Renal cortex interstitium (tissue), 11 donors: ENCODE data around the gene SLC36A1. TPM values are rescaled to one million over a fixed set of nuclear protein-coding genes. Genes with fewer than 3 reads are reported as not detected.
"Not testable (repeated sequence)": the region's sequence is repeated elsewhere in the genome, so short reads cannot be mapped to it uniquely, and the experiment has no call there.

ENCODE experiments used
- DNase-seq, 11 donors: peaks; one replicate each; pipeline ENCODE4 v3.0.0-alpha.2; 2013; ENCODE audit warnings: low read depth in 9 of 11, low spot score in 4 of 11; ENCODE audit errors: extremely low read depth in 1 of 11
- polyA plus RNA-seq, 3 donors: library from polyadenylated mRNA; unstranded; fragments of 120-200 nt; gene quantifications; one replicate each; pipeline ENCODE4 v1.2.1, GENCODE V29; 2013; ENCODE audit not compliant: insufficient read length in 3 of 3

The SLC36A1 gene
- polyA plus RNA-seq, 3 donors, result 7.8 to 10.1 (median 9.0) TPM

DNA sequence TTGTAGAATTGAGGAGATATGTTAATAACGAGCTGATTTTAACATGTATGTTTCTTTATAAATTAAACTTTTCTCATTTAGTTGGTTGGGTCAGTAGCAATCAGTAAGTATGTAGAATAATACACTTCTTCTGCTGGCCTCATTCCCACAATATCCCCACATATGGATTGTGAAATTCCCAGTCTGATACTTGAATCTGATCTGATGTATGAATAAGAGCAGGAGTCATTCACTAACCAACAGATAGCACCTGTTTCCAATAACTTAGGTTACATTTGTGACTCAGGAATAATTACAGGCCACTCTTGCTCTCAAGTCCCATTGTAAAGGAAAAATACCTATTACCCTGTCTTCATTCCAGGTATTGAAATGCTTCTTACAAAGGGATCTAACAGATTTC is 23.9 kb downstream of the SLC36A1 start:
- no peak for DNase-seq

DNA sequence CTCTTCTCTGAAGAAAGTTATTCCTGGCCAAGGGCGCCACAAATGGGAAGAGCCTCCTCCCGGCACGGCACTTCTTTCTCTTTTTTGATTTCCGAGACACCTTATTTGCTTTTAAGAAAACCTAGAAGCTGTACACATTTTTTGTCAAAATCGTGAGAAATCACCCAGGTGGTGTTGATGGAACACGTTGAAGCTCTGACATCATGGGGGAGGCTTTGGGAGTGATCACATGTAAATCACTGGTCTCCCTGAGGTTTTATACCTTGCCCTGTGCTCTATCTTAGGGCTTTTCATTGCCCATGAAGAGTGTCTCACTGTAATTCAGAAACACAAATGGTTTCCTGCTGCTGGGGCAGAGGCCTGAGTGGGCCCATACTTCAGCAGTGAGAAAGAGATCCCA is 27.4 kb downstream of the SLC36A1 start:
- no peak for DNase-seq

DNA sequence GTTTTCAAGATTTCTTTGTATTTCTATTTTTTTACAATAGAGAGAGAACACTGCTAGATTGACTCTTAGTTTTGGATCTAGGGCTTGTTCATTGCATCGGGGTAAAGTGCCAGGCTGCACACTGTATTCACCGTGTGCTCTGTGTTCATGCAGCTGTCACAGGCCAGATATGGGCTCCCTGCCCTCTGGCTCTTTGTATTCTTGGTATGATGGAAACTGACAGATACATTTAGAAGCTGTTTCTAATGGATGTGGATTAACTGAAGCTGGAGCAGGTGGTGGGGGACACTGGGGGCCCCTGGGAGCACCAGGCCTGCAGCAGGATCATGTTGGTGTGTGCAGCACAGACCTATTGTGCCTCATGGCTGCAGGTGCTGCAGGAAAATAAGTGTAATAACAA is 28.0 kb downstream of the SLC36A1 start:
- DNase-seq, result no peak

- no peak for DNase-seq
Measured at GRCh38 chr5:151476016-151476415, 28.6 kb downstream of the SLC36A1 start.

GRCh38 chr5:151477101-151477500 is 29.7 kb downstream of the SLC36A1 start:
- no peak for DNase-seq

DNA sequence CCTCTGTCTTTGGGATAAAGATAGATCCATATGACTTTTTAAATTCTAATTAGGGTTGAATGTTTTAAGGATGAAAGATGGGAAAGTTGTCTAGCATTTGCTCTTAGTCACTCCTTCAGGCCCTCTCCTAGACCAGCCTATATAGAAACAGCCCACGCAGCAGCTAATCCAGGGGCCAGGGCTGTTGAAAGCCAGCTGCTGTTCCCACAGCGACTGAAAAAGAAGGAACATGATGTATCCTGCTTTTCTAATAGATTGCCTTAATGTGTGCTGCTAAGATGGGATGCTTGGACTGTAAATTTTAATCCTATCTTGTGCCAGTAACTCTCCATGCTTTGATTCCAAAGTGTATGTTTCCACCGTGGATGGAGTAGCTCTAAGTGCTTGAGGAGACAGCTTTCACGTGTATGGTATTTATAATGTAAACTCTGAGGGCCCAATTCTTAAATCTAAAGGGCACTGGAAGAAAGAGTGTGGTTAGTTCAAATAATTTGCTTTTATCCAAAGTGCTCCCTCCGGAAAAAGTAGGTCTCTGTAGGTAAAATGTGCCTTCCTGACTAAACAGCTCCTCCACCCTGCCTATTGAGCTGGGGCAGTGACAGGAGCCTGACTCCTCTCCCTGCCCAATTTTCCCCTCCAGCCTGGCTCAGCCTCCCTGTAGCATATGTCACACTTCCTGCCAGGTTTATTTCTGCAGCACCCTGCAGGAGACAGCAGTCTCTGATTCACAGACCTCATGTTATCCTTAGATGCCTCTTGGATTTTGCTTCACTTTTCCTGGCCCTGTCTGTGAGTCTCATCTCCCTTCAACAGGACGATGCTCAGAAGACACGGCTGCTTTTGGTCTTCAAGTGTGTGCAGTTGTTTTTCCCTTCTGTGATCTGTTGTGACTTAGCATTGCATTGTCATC is 33.2 kb downstream of the SLC36A1 start:
- DNase-seq, result peak in 3 of 11 donors; percentile 2 to 35 (median 13)

GRCh38 chr5:151483176-151483575 is 35.8 kb downstream of the SLC36A1 start:
- no peak for DNase-seq

GRCh38 chr5:151483647-151484046 is 36.2 kb downstream of the SLC36A1 start:
- no peak for DNase-seq

DNA sequence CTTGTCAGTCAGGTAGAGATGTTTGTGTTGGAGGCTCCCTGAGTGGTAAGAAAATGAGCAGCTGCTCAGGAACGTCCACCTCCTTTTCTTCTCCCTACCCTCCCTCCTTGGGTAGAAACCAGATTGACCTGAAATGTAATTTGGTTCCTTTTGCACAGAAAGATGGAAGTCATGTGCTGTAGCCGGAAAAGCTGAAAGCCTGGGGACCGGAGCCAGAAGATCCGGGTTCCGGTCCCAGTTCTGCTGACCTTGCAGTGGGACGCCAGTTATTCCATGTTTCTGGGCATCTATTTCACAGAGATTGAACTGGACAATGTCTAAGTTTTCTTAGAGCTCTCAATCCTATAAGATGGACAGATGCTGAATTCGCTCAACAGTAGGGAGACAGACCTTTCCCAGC is 40.1 kb downstream of the SLC36A1 start:
- DNase-seq, result no peak

DNA sequence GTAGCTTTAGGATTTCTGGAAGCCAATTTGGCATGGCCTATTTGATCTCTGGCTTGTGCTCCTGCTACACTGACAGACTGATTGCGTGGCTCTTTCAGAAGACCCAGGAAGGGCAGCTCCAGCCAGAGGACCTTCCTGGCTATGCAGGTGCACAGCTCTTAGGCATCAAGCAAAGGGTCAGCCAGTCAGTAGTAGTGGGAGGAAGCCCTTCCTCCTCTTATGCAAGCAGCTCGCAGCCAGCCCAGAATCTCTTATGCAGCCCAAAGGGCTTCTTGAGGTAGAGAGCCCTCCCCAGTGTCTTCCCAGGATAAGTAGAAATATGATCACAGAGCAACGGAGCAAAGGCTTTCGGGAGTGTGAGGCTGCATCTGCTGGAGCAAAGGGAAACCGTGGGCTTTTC is 43.2 kb downstream of the SLC36A1 start:
- peak in 1 of 11 donors; percentile 1 for DNase-seq

DNA sequence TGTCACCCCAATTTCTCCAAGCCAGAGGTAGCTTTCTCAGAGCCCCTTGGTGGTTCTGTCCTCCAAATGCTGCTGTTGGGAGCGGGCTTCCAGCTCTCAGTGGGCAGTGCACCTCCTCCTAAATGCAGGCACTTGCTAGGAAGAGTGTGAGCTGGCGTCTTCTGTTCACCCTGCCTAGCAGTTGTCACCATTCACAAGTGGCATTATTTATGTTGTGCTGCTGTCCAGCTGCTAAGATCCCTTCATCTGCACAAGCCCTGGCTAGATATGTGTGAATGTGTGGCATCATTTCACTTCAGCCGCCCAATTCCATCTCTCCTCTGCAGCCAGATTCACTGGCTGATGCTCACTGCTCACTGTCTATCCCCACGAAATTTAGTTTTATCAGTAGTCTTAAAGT is 43.7 kb downstream of the SLC36A1 start:
- DNase-seq, result peak in 1 of 11 donors; percentile 0

GRCh38 chr5:151492729-151493128 is 45.3 kb downstream of the SLC36A1 start:
- no peak for DNase-seq

DNA sequence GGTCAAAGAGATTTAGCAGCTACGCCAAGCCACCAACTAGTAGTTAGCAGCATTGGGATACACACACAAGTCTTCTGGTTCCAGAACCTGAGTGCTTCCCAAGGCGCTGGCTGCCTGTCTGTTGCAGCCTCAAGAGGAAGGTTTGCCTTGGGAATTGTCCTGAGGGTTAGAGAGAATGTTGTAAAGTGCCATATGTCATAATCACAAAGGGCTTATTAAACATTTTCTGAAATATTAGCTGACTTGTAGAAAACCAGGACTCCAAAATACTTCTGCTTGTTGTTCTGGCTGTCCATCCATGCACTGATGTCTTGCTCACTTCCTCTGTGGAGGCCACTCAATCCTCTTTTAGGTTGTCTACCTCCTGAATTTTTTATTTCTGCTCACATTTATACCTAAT is 46.3 kb downstream of the SLC36A1 start:
- no peak for DNase-seq

DNA sequence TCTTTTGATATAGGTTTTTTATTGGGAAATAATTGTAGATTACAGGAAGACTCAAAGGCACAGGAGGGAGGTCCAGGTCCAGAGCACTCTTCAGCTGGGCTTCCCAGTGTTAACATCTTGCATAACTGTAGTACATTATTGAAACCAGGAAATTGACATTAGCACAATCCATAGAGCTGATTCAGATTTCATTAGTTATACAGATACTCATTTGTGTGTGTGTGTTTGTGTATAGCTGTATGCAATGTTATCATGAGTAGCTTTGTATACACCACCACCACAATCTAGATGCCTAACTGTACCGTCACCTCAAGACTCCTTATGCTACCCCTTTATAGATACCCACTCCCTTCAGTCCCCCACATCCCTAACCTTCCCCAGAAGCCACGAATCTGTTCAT is 47.9 kb downstream of the SLC36A1 start:
- no peak for DNase-seq

DNA sequence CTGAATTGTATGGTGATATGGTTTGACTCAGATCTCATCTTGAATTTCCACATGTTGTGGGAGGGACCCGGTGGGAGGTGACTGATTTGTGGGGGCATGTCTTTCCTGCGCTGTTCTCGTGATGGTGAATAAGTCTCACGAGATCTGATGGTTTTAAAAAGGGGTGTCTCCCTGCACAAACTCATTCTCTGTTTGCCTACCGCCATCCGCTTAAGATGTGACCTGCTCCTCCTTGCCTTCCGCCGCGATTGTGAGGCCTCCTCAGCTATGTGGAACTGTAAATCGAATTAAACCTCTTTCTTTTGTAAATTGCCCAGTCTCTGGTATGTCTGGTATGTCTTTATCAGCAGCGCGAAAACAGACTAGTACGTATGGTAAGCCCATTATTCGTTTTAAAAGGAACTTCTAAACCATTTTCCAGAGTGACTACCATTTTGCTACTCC is 48.7 kb downstream of the SLC36A1 start:
- no peak for DNase-seq

- DNase-seq, result no peak
Measured at GRCh38 chr5:151497391-151498002, 50.1 kb downstream of the SLC36A1 start.

DNA sequence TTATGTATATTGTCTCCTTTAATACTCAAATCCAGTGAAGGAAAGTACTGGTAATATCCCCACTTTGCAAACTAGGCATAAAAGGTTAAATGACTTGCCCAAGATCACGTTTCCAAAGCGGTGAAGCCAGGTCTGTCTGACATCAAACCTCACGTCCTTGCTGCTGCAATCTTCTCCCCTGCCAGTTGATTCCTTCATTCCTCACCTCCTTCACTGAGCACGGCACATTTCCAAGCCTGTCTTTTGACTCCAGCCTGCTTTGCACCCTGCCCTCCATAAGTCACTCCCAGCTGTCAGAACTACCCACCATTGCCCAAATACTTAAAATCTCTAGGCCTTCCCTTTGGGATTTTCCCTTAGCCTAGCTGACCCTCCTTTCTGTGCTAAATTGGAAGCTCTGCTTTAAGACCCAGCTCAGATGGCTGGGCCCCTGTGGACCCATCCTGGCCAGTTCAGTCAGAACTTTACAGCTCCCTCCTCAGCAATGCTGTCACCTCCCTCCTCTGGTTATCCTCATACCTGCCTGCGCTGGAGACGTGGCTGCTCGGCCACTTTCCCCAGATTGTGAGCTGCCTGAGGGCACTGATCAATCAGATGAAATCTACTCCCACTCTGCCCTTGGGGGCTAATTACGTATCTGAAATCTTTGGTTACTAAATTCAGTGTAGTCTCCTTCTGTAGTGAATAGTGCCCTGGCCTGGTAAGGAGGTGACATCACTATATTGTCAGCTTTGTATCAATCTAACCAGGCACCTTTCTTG is 51.2 kb downstream of the SLC36A1 start:
- no peak for DNase-seq

DNA sequence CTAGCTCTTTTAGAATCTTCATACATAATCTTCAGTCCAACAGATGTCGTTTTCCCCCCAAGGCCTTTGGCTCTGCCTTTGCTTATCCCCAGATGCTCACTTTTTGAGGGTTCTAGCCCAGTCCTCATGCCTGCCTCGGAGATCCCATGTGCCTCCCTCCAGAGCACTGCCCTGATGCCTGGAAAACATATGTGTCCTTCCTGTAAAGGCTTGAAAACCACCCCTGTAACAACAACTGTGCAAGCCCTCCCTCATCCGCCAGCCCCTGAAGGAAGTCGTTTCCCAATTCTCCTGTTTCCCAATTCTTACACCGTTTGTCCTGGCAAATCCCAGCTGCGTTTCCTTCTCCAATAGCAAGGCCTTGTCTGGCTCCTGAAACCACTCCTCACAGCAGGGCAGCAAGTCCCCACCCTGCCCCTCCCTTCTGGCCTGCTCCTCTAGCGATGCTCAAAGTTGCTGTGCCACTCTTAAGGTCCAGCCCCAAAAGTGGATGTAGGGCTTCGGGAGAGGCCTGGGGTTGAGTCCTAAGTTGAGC is 52.2 kb downstream of the SLC36A1 start:
- DNase-seq, result no peak

GRCh38 chr5:151504006-151504405 is 56.6 kb downstream of the SLC36A1 start:
- no peak for DNase-seq

DNA sequence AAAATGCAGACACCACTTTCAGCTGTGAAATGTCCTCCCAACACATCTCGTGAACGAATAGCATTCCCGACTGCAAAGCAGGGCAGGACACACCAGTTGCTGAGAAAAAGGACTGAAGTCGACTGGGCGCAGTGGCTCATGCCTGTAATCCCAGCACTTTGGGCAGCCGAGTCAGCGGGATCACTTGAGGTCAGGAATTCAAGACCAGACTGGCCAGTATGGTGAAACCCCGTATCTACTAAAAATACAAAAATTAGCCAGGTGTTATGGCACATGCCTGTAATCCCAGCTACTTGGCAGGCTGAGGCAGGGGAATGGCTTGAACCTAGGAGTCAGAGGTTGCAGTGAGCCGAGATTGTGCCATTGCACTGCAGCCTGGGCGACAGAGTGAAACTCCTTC is 60.9 kb downstream of the SLC36A1 start:
- not testable (repeated sequence) for DNase-seq
